HCT116 (cell line): Measurements from ENCODE around the gene FAM193A.

ENCODE experiments used
- JUND ChIP-seq: IDR thresholded peaks from 2 replicates; pipeline ENCODE4 v1.6.1; 2012
- POLR2A ChIP-seq: IDR thresholded peaks from 2 replicates; pipeline ENCODE4 v1.7.0; 2011; ENCODE audit warnings: borderline replicate concordance; ENCODE audit not compliant: insufficient read depth, insufficient read length; ENCODE audit errors: extremely low read depth
- POLR2AphosphoS5 ChIP-seq: IDR thresholded peaks from 2 replicates; pipeline ENCODE4 v1.6.1; 2011; ENCODE audit warnings: mild to moderate bottlenecking, low read depth, low read length, moderate library complexity
- SIN3A ChIP-seq: IDR thresholded peaks from 2 replicates; pipeline ENCODE4 v1.6.1; 2012; ENCODE audit warnings: low read depth
- TF ChIP-seq, protein P1 (sequence below), 3 experiments: fragments of 200-600 bp in 1 of 3; sonication (generic) in 1 of 3; IDR thresholded peaks in 2 of 3; conservative IDR thresholded peaks in 1 of 3; 2 replicates each; pipeline ENCODE4 v1.5.1; 2012 to 2017; ENCODE audit warnings: low read depth in 2 of 3, low read length in 2 of 3, antibody characterized with exemption in 1 of 3, borderline replicate concordance in 1 of 3, control low read depth in 1 of 3, mild to moderate bottlenecking in 1 of 3, mixed read lengths in 1 of 3, mixed run types in 1 of 3, moderate library complexity in 1 of 3; ENCODE audit not compliant: insufficient read depth in 1 of 3
- TF ChIP-seq, protein P2 (sequence below): IDR thresholded peaks from 2 replicates; pipeline ENCODE4 v1.6.1; 2012

DNA sequence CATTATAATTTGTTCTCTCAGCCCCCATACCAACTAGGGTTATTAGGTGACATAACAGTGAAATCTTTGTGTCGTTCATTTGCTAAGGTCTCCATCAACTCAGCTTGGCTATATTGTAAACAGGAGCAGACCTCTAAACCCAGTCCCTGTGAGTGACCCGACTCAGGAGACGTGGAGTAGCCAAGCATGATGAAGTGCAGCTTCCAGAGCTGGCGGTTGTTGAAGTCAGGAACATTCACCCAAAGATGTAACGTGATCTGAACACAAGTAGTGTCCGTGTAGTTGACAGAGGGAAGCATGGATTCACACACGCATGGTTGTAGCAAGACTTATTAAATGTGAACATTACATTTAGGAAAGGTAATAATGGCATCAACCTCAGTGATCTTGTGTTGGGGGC lies 102.3 kb downstream of the FAM193A start:
- TF ChIP-seq, protein P1, sequence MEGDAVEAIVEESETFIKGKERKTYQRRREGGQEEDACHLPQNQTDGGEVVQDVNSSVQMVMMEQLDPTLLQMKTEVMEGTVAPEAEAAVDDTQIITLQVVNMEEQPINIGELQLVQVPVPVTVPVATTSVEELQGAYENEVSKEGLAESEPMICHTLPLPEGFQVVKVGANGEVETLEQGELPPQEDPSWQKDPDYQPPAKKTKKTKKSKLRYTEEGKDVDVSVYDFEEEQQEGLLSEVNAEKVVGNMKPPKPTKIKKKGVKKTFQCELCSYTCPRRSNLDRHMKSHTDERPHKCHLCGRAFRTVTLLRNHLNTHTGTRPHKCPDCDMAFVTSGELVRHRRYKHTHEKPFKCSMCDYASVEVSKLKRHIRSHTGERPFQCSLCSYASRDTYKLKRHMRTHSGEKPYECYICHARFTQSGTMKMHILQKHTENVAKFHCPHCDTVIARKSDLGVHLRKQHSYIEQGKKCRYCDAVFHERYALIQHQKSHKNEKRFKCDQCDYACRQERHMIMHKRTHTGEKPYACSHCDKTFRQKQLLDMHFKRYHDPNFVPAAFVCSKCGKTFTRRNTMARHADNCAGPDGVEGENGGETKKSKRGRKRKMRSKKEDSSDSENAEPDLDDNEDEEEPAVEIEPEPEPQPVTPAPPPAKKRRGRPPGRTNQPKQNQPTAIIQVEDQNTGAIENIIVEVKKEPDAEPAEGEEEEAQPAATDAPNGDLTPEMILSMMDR (IDR thresholded peaks at IDR 0.05 in 2 of 3, conservative IDR thresholded peaks at IDR 0.05 in 1 of 3; ENCODE audit: borderline replicate concordance in 1 of 3, insufficient read depth in 1 of 3, low read depth in 2 of 3, low read length in 2 of 3): no peak
- TF ChIP-seq, protein P2, sequence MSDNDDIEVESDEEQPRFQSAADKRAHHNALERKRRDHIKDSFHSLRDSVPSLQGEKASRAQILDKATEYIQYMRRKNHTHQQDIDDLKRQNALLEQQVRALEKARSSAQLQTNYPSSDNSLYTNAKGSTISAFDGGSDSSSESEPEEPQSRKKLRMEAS: no peak
- TF ChIP-seq POLR2A: no peak
- no peak for TF ChIP-seq SIN3A
- TF ChIP-seq POLR2AphosphoS5: no peak
- TF ChIP-seq JUND: no peak
